Measurements from ENCODE around the gene ANXA3. TPM values are rescaled to one million over a fixed set of nuclear protein-coding genes. Genes with fewer than 3 reads are reported as not detected.

The ANXA3 gene
- total RNA-seq, 1 donor from 2014 or later = 271 TPM

DNA sequence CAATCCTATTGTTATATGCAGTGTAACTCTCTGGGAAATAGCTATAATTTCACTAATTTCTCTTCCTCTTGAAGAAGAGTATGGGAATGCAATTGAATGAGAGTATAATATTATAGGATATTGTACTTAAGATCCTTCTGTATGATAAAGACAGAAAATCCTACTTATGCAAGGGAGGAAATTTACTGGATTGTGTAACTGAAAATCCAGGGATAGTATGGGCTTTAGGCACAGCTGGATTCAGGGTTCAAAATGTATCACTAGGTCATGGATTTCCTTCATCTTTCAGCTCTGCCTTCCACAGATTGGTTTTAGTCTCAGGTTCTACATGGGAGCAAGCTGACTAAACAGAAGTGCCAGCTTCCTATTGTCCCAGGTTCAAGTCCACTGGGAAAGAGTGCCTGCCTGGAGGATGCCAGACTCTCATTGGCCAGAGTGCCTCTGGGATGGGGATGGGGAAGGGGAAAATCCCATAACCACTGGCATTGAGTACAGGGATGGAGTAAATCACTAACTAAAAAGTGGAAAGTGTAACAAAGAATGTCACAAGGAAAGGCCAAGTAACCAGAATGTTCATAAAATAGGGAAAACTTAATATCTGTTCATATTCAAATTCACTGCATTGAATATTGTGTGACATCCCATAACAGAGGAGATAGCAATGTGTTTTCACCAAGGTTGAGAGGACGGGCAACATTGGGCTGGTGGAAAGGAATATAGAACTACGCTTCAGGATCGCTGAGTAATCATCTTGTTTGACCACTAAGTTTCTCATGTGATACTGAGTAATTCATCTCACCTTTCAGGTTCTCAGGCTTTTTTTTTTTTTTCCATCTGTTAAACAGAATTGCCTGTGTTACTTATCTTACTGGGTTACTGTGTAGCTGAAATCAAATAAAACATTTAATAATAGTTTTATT is 75.7 kb downstream of the ANXA3 start:
- peak; percentile 75 for DNase-seq (ENCODE audit: low read depth)
- Histone ChIP-seq H3K27me3 (ENCODE audit: control insufficient read depth, insufficient read depth, low read length) (no peaks in the 10 kb centered on the region), H3K4me3 (ENCODE audit: low read depth, low read length) (no peak overlapping the region), H3K36me3 (ENCODE audit: control insufficient read depth, insufficient read depth, low read length) (no peaks in the 10 kb centered on the region)
- TF ChIP-seq, protein P1, sequence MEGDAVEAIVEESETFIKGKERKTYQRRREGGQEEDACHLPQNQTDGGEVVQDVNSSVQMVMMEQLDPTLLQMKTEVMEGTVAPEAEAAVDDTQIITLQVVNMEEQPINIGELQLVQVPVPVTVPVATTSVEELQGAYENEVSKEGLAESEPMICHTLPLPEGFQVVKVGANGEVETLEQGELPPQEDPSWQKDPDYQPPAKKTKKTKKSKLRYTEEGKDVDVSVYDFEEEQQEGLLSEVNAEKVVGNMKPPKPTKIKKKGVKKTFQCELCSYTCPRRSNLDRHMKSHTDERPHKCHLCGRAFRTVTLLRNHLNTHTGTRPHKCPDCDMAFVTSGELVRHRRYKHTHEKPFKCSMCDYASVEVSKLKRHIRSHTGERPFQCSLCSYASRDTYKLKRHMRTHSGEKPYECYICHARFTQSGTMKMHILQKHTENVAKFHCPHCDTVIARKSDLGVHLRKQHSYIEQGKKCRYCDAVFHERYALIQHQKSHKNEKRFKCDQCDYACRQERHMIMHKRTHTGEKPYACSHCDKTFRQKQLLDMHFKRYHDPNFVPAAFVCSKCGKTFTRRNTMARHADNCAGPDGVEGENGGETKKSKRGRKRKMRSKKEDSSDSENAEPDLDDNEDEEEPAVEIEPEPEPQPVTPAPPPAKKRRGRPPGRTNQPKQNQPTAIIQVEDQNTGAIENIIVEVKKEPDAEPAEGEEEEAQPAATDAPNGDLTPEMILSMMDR (IDR thresholded peaks at IDR 0.05; ENCODE audit: insufficient read depth, low read length, poor library complexity, severe bottlenecking) = no peak

DNA sequence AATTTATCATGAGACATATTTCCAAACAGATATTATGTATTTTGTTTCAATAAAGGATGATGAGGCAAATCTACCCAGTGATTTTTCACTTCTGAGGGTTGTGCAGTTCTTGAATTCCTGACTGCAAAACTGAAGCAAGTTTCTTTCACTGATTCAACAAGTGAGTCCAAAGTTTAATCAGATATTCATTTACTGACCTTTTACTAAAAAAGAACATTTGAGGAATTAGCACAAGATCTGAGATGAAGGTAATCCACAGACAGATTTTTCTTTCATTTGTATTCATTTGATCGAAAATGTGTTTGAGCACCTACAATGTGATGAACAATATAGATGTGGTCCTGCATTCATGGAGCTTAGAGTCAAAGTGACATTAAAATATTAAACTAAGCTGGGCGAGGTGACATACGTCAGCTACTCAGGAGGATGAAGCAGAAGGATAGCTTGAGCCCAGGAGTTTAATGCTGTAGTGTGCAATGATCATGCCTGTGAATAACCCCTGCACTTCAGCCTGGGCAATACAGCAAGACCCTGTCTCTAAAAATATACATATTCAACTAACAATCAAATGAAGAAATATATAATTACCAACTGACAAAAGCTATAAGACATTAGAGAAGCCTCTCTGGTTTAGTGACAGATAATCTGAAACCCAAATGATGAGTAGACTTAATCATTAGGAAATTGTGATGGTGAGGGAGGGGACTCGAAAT is 76.6 kb downstream of the ANXA3 start:
- no peak overlapping the region for H3K4me3 ChIP-seq (ENCODE audit: low read depth, low read length)
- DNase-seq (ENCODE audit: low read depth) = no peak
- H3K36me3 ChIP-seq (ENCODE audit: control insufficient read depth, insufficient read depth, low read length) = no peaks in the 10 kb centered on the region
- TF ChIP-seq, protein P1 (IDR thresholded peaks at IDR 0.05; ENCODE audit: insufficient read depth, low read length, poor library complexity, severe bottlenecking) = no peak
- no peaks in the 10 kb centered on the region for H3K27me3 ChIP-seq (ENCODE audit: control insufficient read depth, insufficient read depth, low read length)

DNA sequence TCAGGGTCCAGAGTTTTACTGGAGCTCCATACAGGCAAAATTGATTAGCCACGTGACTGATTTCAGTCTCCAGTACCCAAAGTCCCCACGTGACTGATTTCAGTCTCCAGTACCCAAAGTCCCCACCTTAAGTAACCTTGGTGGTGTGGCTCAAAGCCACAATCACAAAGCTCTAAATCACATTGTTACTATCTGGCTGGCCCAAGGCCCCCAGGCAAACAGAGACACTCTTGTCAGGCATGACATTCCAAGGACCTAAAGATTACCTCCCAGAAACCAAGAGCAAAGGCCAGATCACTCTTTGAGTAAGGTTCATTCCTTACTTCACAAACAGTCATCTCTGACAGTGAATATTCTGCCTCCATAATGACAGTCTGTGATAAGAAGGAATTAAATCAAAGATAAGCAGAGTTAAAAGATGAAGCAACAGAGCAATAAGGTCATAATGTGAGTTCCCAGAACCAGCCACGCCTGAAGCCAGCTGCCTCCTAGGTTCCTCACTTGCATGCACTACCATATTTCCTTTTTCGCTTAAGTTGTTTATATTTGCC is 78.5 kb downstream of the ANXA3 start:
- no peak for DNase-seq (ENCODE audit: low read depth)
- H3K27me3 ChIP-seq (ENCODE audit: control insufficient read depth, insufficient read depth, low read length) = no peaks in the 10 kb centered on the region
- H3K4me3 ChIP-seq (ENCODE audit: low read depth, low read length) = no peak overlapping the region
- no peaks in the 10 kb centered on the region for H3K36me3 ChIP-seq (ENCODE audit: control insufficient read depth, insufficient read depth, low read length)
- TF ChIP-seq, protein P1 (IDR thresholded peaks at IDR 0.05; ENCODE audit: insufficient read depth, low read length, poor library complexity, severe bottlenecking) = no peak

DNA sequence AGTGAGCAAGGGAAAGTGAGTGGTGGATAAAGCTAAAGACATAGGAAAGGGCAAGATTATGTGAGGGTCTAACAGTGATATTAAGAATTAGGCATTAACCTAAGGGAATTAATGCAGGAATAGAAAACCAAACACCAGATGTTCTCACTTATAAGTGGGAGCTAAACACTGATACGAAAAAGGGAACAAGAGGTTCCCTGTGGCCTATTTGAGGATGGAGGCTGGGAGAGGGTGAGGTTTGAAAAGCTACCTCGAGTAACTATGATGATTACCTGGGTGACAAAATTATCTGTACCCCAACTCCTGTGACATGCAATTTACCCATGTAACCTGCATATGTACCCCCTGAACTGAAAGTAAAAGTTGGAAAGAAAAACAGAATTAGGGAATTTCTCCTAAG is 79.0 kb downstream of the ANXA3 start:
- DNase-seq (ENCODE audit: low read depth) = no peak
- no peak overlapping the region for H3K4me3 ChIP-seq (ENCODE audit: low read depth, low read length)
- no peaks in the 10 kb centered on the region for H3K36me3 ChIP-seq (ENCODE audit: control insufficient read depth, insufficient read depth, low read length)
- TF ChIP-seq, protein P1 (IDR thresholded peaks at IDR 0.05; ENCODE audit: insufficient read depth, low read length, poor library complexity, severe bottlenecking) = no peak
- no peaks in the 10 kb centered on the region for H3K27me3 ChIP-seq (ENCODE audit: control insufficient read depth, insufficient read depth, low read length)

DNA sequence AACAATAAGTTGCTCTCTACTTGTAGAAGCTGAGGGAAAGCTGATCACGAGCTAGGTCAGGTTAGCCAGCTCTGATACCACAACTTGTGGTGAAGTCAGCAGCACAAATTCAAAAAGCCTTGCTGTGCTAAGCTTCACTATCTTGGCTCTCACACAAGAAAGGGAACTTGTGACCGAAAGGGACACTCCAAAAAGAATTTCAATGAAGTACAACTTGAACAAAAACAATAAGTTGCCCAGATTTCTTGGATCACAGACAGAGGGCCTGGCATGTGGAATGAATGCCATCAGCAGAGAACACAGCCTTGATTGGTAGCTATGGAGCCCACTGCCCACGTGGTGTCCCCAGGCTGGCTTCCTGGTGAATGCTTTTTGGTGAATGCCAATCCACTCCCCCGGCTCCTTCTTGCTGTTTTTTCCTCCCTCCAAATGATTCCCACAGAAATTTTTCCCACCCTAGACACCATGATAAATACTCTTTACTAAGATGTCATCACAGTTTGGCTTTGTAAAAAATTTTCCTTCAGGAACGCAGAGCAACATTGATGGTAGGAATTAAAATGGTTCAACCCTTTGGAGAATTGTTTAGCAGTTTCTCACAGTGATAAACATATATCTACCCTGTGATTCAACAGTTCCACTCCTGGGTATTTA is 82.6 kb downstream of the ANXA3 start:
- Histone ChIP-seq H3K36me3 (ENCODE audit: control insufficient read depth, insufficient read depth, low read length) (no peaks in the 10 kb centered on the region), H3K27me3 (ENCODE audit: control insufficient read depth, insufficient read depth, low read length) (no peaks in the 10 kb centered on the region), H3K4me3 (ENCODE audit: low read depth, low read length) (no peak overlapping the region)
- DNase-seq (ENCODE audit: low read depth) = no peak
- TF ChIP-seq, protein P1 (IDR thresholded peaks at IDR 0.05; ENCODE audit: insufficient read depth, low read length, poor library complexity, severe bottlenecking) = no peak

Measured in kidney epithelial cell (primary cell).